ES-I3 (cell line): ENCODE measurements around the gene MGAT5B.

Source experiments
- H3K36me3 ChIP-seq: 2 replicates; pipeline ENCODE4 v1.6.1; 2013; ENCODE audit warnings: mild to moderate bottlenecking, low read length, control low read depth, moderate library complexity; ENCODE audit not compliant: insufficient read depth
- H3K4me1 ChIP-seq: 2 replicates; pipeline ENCODE4 v1.6.1; 2013; ENCODE audit warnings: mild to moderate bottlenecking, control low read depth, low read length; ENCODE audit not compliant: insufficient read depth
- H3K9ac ChIP-seq: 2 replicates; pipeline ENCODE4 v1.6.1; 2013; ENCODE audit warnings: low read depth, mild to moderate bottlenecking, low read length, moderate library complexity
- H3K9me3 ChIP-seq: 2 replicates; pipeline ENCODE4 v1.6.1; 2013; ENCODE audit warnings: mild to moderate bottlenecking, low read length, moderate library complexity; ENCODE audit not compliant: control insufficient read depth, insufficient read depth

The MGAT5B gene

DNA sequence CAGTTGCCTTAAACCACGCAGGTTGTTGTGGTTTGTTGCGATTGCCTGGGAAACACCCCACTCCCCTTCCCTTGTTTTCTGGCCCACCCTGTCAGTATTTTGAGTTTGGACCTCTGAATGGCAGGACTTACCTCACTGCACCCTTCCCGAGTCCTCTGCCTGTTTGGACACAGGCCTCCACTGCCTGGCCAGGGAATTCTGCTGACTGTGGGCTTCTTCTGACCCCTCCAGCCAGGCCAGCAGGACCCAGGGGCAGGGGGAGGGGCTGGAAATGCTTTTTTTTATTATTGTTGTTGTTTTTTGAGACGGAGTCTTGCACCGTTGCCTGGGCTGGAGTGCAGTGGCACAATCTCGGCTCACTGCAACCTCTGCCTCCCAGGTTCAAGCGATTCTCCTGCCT, 4.2 kb upstream of the MGAT5B start:
- Histone ChIP-seq H3K9me3 (no peaks in the 10 kb centered on the region), H3K36me3 (no peaks in the 10 kb centered on the region), H3K9ac (no peak overlapping the region), H3K4me1 (peaks cover 13% of the 10 kb centered on the region)

DNA sequence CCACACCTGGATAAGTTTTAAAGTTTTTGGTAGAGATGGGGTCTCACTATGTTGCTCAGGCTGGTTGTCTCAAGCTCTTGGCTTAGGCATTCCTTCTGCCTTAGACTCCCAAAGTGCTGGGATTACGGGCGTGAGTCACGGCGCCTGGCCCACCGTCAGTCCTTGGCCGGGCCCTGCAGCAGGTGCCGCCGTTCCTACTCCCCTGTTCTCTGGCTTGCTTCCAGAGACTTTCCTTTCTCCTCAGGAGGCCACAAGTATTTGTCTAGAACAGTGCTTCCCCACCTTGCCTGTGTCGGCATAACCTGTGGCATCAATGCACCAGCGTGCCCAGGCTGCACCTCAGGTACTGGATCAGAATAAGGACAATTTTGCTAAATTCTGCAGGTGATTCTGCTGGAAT, 3.0 kb upstream of the MGAT5B start:
- Histone ChIP-seq H3K9ac (no peak overlapping the region), H3K4me1 (peaks cover 13% of the 10 kb centered on the region)

DNA sequence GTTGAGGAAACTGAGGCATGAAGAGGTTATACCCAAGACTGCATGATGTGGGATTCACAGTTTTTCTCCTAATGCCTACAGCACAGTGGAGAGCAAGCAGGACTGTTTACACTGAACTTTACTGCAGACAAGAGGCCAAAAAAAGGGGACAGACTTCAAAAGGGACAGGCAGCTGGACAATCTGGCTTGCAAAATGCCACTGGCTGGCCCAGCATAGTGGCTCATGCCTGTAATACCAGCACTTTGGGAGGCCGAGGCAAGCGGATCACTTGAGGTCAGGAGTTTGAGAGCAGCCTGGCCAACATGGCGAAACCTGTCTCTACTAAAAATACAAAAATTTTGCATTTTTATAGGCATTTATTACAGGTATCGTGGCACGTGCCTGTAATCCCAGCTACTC, 2.0 kb upstream of the MGAT5B start:
- Histone ChIP-seq H3K9me3 (no peaks in the 10 kb centered on the region), H3K9ac (no peak overlapping the region), H3K4me1 (peaks cover 13% of the 10 kb centered on the region), H3K36me3 (no peaks in the 10 kb centered on the region)

More for the DNA sequence above, 3.0 kb upstream of the MGAT5B start:
- H3K36me3 ChIP-seq, result no peaks in the 10 kb centered on the region
- H3K9me3 ChIP-seq, result no peaks in the 10 kb centered on the region

- H3K9me3 ChIP-seq, result no peaks in the 10 kb centered on the region
- peaks cover 13% of the 10 kb centered on the region for H3K4me1 ChIP-seq
Observed at GRCh38 chr17:76866774-76867577, 1.2 kb upstream of the MGAT5B start.

DNA sequence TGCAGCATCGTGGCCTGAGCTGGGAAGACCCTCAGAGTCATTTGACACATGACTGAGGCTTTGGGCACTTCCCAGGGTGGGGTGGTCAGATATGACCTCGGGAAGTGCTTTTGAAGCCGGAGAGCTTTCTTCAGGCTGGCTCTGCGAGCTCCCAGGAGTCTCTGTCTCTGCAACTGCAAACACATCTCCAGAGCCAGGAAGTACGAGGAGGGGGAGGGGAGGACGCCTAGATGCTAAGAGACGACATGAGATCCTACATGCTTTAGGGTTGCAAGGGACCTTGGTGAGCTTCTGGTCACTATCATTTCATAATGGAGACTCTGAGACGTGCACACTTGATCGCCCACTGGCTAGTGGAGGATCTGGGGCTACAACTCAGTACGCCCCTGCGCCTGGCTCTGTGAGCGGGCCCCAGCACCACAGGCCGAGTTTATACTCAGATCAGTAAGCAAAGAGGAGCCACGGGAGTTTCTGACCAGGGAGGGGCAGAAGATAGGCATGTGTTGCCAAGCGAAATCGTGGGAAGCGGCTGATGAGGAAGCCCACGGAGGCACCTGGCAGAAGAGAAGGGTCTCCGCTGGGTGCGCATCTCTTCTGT, 527 bp upstream of the MGAT5B start:
- Histone ChIP-seq H3K9ac (peak overlapping the region; percentile 55), H3K36me3 (no peaks in the 10 kb centered on the region), H3K9me3 (no peaks in the 10 kb centered on the region), H3K4me1 (peaks cover 13% of the 10 kb centered on the region)

More at GRCh38 chr17:76866774-76867577, 1.2 kb upstream of the MGAT5B start:
- Histone ChIP-seq H3K9ac (peak overlapping the region; percentile 55; the same call in 1 of the 2 replicates), H3K36me3 (no peaks in the 10 kb centered on the region)

DNA sequence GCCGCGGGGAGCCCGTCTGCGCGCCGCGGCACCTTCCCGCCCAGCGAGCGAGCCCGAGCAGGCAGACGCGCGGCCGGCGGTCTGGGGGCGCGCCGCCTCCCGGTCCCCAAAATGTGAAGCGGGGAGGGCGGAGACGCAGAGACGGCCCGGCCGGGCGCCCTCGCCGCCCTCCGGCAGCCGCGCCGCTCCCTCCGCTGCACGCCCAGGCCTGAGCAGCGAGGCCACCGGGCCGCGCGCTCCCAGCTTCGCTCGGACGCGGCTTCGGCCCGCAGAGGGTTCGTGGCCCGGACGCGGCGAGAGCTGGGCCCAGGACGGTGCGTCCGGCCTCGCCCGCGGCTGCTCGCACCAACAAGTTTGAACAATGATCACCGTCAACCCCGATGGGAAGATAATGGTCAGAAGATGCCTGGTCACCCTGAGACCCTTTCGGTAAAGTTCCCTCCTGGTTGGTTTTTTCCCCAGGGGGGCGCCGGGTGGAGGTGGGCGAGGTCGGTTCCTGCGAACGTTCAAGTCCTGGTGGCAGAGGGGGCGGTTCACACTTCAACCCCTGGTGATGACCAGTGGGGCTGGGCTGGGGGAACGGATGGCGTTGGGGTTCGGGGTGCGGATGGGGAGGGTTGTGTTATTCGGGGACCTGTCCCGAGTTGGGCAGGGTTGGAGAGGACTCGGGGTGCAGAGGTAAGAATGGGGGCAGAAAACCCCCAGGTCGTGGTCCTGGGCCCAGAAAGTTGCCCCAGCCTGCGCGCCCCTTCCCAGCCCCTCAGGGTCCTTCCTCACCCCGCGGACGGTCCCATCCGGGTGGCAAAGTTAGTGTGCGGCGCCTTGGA, 678 bp downstream of the MGAT5B start:
- Histone ChIP-seq H3K4me1 (peaks cover 13% of the 10 kb centered on the region), H3K36me3 (no peaks in the 10 kb centered on the region)

DNA sequence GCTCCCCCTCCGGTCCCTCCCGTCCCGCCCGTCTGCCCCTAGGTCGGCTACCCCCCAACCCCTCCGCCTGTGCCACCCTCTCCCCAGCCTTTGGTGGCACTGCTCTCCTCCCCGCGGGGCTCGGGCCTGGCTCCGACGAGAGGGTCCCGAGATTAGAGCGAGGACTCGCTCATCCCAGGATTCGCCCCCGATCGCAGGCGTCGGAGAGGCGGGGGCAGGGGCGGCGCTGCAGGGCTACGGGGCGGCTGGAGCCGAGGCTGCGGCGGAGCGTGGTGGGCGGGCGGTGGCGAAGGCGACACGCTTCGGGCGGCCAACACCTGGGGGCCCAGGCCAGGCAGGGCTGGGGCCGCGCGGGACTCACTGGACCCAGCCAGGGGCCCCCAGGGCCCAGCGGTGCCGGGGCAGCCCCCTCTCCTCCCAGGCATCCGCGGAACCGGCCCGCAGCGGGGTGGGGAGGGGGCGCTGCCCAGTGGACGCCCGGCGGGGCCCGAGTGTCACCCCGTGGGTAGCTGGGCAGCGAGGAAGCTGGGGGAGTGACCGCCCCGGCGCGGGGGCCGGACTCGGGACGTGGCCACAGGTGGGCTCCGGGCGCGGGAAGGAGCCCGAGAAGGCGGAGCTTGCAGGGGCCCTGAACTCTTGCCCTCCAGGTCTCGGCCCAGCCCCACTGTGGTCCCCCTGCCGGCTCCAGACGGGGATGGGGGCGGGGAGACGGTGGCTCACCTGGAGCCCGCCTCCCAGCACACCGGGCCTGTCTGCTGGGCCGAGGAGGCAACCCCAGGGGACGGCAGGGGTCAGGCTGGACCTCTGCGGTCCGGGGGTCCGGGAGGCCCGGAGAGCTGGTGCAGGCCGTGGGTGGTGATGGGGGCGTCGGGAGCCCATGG, 1.5 kb downstream of the MGAT5B start:
- Histone ChIP-seq H3K9me3 (no peaks in the 10 kb centered on the region), H3K9ac (peak overlapping the region; percentile 55; the same call in 1 of the 2 replicates), H3K4me1 (peaks cover 13% of the 10 kb centered on the region), H3K36me3 (no peaks in the 10 kb centered on the region)

More for the DNA sequence above, 678 bp downstream of the MGAT5B start:
- Histone ChIP-seq H3K9me3 (no peaks in the 10 kb centered on the region), H3K9ac (peak overlapping the region; percentile 55)

DNA sequence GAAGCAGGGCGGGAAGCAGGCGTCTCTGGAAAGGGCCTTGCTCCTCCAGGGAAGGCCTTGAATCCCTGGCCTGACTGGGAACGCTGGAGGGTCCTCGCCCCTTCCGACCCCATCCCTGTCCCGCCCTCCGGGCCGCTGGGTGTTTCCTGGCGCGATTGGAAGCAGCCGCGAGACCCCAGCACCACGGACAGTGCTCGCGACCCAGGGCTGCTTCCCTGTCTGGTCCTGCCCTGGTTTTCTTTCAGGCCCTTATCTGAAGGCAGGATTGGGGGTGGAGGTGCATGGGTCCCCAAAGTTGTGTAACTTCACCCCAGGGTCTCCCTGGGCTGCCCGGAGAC, 2.1 kb downstream of the MGAT5B start:
- Histone ChIP-seq H3K9me3 (no peaks in the 10 kb centered on the region), H3K9ac (peak overlapping the region; percentile 55; the same call in 1 of the 2 replicates), H3K4me1 (peaks cover 13% of the 10 kb centered on the region), H3K36me3 (no peaks in the 10 kb centered on the region)

GRCh38 chr17:76871668-76872067, 3.5 kb downstream of the MGAT5B start:
- Histone ChIP-seq H3K36me3 (no peaks in the 10 kb centered on the region), H3K9me3 (no peaks in the 10 kb centered on the region), H3K9ac (no peak overlapping the region), H3K4me1 (peaks cover 12% of the 10 kb centered on the region)

DNA sequence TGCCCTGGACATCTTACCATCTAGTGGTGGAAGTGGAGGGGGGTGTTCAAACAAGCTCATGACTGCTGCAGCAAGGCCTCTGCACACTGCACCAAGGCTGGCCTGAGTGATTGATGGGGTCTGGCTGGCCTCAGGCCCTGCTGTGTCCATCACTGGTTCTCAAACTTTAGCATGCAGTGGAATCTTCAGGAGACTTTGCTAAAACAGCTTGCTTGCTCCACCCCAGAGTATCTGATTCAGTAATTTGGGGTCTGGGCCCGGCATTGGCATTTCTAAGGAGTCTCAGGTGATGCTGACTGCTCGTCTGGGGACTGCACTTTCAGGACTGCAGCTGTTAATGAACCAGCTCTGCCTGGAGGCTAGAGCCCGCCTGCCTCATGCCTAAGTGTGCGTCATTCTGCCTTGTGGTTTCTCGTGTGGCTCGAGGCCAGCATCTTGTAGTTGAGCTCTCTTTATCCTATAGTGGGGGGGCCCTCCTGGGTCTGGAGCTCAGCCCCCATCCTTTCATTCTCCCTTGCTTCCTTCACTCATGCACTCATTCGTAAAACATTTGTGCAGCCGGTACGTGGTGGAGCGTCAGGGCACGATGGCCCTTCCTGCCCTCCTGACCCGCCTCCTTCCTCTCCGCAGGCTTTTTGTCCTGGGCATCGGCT, 4.1 kb downstream of the MGAT5B start:
- peaks cover 5% of the 10 kb centered on the region; the same call in 1 of the 2 replicates for H3K4me1 ChIP-seq
- H3K36me3 ChIP-seq, result no peaks in the 10 kb centered on the region
- H3K9ac ChIP-seq, result no peak overlapping the region
- H3K9me3 ChIP-seq, result no peaks in the 10 kb centered on the region

GRCh38 chr17:76872874-76873221, 4.6 kb downstream of the MGAT5B start:
- H3K9ac ChIP-seq, result no peak overlapping the region
- H3K36me3 ChIP-seq, result no peaks in the 10 kb centered on the region
- peaks cover 2% of the 10 kb centered on the region; the same call in 1 of the 2 replicates for H3K4me1 ChIP-seq
- no peaks in the 10 kb centered on the region for H3K9me3 ChIP-seq

DNA sequence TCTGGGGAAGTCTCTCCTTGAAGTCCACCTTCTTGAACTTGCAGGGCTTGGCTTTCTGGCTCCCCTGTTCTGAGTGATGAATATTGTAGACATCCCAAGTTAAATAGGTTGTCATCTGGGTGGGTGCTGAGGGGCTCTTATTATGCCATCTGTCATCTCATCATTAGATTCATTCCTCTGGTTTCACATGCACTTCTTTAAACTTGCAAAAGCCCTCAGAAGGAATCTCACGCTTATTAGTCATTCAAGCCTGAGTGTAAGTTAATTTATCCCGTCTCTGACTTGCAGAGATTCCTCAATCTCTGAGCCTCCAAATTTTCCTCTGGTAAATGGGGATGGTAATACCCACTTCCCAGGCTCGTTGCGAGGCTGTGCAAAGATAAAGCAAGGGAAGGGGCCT, 5.7 kb downstream of the MGAT5B start:
- no peak overlapping the region for H3K9ac ChIP-seq
- H3K9me3 ChIP-seq, result no peaks in the 10 kb centered on the region

GRCh38 chr17:76877437-76877836, 9.2 kb downstream of the MGAT5B start:
- H3K36me3 ChIP-seq, result no peaks in the 10 kb centered on the region
- H3K9me3 ChIP-seq, result no peaks in the 10 kb centered on the region
- H3K9ac ChIP-seq, result no peak overlapping the region
- H3K4me1 ChIP-seq, result peaks cover 9% of the 10 kb centered on the region; the same call in 1 of the 2 replicates

More for the DNA sequence above, 5.7 kb downstream of the MGAT5B start:
- Histone ChIP-seq H3K4me1 (no peaks in the 10 kb centered on the region; the same call in 1 of the 2 replicates), H3K36me3 (no peaks in the 10 kb centered on the region)
